NCI-H2171 treated with DMSO at 0.1 percent for 48 hours (cell line): ENCODE measurements around the gene CCDC13.

Experiments used
- DNase-seq: peaks from one replicate; lab custom pipeline; 2025; lab: John Stamatoyannopoulos, UW

Gene CCDC13

GRCh38 chr3:42733501-42734262 is 39.4 kb downstream of the CCDC13 start:
- no peak for DNase-seq

GRCh38 chr3:42732829-42733459 is 40.1 kb downstream of the CCDC13 start:
- DNase-seq = no peak

- no peak for DNase-seq
Measured at GRCh38 chr3:42732196-42732828, 40.7 kb downstream of the CCDC13 start.

- no peak for DNase-seq
Measured at GRCh38 chr3:42731476-42732195, 41.4 kb downstream of the CCDC13 start.

- DNase-seq = no peak
Measured at GRCh38 chr3:42730706-42731420, 42.2 kb downstream of the CCDC13 start.

- no peak for DNase-seq
Measured at GRCh38 chr3:42730294-42730693, 42.8 kb downstream of the CCDC13 start.

GRCh38 chr3:42729404-42730145 is 43.5 kb downstream of the CCDC13 start:
- DNase-seq = no peak

- no peak for DNase-seq
Measured at GRCh38 chr3:42728668-42729364, 44.2 kb downstream of the CCDC13 start.

- DNase-seq = no peak
Measured at GRCh38 chr3:42728056-42728455, 45.0 kb downstream of the CCDC13 start.

GRCh38 chr3:42725454-42725853 is 47.6 kb downstream of the CCDC13 start:
- no peak for DNase-seq

GRCh38 chr3:42723219-42723618 is 49.8 kb downstream of the CCDC13 start:
- no peak for DNase-seq
